Sigmoid colon (tissue), 4 donors: ENCODE results near the gene NELFB.

Experiments used
- CTCF ChIP-seq, 4 experiments: fragments of 450-650 bp in 3 of 4; fragments of 200-600 bp in 1 of 4; IDR thresholded peaks; one replicate each; pipeline ENCODE4 v1.5.1; 2016 to 2019; ENCODE audit warnings: antibody characterized with exemption in 4 of 4, mild to moderate bottlenecking in 3 of 4, moderate library complexity in 2 of 4
- POLR2AphosphoS5 ChIP-seq, 4 donors: sonication (generic); formaldehyde crosslinking; IDR thresholded peaks; one replicate each; pipeline ENCODE4 v1.6.1; 2017; ENCODE audit warnings: antibody characterized with exemption in 4 of 4

- TF ChIP-seq CTCF (IDR thresholded peaks at IDR 0.05) (no peak), POLR2AphosphoS5 (IDR thresholded peaks at IDR 0.05) (no peak)
Measured at GRCh38 chr9:137296670-137297664, 41.8 kb downstream of the NELFB start.
